ENCODE data around the gene CHDH. TPM values are rescaled to one million over a fixed set of nuclear protein-coding genes. Genes with fewer than 3 reads are reported as not detected.

Gene CHDH
- total RNA-seq, 4 donors from 2014 or later, result 0.16 to 2.6 (median 1.6) TPM

DNA sequence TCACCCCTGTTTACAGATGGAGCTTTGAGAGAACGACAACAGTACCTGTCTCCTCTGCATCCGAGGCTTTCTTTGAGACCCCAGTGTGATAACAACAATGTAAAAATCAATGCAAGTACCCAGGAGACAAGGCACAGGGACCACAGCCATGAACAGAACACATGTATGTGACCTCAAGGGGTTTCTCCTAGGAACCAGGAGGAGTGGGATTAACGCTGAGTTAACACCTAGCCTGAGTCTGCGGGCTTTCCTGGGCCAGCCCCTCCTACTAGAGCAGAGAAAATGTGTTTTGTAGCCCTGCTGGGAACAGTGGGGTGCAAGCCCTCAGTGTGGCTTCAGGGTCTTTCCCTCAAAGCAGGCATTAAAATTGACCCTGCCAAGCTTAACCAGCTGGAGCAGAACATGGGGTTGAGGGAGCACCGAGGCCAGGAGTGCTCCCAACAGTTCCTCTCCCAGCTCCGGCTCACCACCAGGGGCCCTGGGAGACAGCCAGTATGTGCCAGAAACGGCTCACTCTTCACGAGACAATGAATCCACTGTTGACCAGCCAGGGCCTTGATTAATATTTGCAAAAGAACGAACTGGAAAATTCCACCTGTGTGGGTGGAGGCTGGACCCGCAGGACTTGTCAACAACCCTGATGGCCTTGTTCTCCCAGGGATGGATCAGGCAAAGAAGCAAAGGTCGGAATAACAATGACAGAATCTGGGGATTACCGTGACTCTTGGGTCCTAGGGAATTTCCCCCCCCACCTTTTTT, 3.6 kb downstream of the CHDH start:
- ATAC-seq (ENCODE audit: low FRiP score), result no peak
- DNase-seq (ENCODE audit: low spot score), result no peak
- TF ChIP-seq, protein P1, sequence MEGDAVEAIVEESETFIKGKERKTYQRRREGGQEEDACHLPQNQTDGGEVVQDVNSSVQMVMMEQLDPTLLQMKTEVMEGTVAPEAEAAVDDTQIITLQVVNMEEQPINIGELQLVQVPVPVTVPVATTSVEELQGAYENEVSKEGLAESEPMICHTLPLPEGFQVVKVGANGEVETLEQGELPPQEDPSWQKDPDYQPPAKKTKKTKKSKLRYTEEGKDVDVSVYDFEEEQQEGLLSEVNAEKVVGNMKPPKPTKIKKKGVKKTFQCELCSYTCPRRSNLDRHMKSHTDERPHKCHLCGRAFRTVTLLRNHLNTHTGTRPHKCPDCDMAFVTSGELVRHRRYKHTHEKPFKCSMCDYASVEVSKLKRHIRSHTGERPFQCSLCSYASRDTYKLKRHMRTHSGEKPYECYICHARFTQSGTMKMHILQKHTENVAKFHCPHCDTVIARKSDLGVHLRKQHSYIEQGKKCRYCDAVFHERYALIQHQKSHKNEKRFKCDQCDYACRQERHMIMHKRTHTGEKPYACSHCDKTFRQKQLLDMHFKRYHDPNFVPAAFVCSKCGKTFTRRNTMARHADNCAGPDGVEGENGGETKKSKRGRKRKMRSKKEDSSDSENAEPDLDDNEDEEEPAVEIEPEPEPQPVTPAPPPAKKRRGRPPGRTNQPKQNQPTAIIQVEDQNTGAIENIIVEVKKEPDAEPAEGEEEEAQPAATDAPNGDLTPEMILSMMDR (IDR thresholded peaks at IDR 0.05), result no peak

DNA sequence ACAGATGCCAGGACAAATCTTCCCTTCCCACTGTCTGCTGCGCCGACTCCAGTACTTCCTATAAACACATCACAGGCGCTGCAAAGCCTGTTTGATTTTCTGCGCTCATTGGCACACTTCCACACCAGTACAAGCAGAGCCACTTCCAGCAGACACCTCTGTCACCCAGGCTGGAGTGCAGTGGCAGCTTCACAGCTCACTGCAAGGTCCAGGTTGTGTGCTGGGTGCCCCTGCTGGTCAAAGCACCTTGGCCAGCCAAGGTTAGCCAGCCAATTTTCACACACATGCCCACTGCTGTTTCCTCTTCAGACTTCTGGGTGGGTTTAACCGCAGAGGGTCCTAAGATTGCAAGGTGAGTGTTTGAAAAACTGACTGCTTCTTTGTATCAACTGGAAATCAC, 4.9 kb downstream of the CHDH start:
- no peak for DNase-seq (ENCODE audit: low spot score)
- TF ChIP-seq, protein P1 (IDR thresholded peaks at IDR 0.05), result no peak
- no peak for ATAC-seq (ENCODE audit: low FRiP score)

DNA sequence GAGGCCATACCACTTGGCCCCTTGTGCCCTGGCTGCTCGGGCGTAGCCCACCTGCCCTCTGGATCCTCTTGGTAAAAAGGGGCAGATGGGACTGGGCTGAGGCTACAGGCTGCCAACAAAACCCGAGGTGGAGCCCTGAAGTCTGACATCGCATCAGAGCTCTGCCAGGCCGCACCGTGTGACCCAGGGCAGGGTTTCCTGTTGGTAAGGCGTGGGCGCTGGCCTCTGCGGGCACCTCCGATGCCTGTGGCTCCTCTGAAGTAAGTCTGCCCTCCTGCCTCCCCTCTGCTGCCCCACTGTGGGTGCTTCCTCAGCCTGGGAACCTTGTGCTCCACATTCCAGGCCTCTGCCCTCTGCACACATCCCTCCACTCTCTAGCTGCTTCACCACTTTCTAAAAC, 8.9 kb downstream of the CHDH start:
- ATAC-seq (ENCODE audit: low FRiP score) (no peak), DNase-seq (ENCODE audit: low spot score) (no peak)
- TF ChIP-seq, protein P1 (IDR thresholded peaks at IDR 0.05), result no peak

DNA sequence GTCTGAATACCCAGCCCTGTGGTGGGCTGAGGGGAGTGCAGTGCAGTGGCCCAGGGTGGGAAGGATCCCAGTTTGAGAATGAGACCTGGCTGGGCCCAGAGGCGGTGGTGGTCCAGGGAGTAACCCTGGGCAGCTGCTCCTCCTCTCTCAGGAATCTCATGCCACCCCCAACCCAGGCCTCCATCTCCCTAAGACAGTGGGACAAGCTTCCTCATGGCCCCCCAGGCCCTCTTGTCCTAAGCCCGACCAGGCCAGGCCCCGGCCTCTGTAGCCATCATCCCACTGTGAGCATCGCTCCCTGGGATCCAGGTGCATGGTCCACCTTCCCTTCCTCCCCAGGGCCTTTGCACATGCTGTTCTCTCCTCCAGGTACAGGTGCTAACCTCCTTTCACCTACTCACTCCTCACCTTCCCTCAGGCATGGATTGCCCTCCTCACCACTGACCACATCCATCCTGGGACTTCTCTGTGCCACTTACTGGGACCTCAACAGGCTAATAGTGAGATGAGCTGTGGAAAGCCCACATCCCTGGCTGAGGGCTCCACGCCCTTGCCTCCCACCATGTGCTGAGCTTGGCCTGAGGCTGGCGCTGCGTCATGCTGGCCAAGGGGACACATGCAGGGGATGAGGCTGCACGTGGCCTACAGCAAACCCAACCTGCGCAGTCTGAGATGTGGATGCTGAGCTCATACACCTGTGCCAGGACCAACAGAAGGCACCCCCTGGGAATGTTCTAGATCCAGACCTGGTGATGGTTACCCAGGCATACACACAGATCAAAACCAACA, 9.9 kb downstream of the CHDH start:
- ATAC-seq (ENCODE audit: low FRiP score) (no peak), DNase-seq (ENCODE audit: low spot score) (no peak)
- TF ChIP-seq, protein P1 (IDR thresholded peaks at IDR 0.05), result no peak

DNA sequence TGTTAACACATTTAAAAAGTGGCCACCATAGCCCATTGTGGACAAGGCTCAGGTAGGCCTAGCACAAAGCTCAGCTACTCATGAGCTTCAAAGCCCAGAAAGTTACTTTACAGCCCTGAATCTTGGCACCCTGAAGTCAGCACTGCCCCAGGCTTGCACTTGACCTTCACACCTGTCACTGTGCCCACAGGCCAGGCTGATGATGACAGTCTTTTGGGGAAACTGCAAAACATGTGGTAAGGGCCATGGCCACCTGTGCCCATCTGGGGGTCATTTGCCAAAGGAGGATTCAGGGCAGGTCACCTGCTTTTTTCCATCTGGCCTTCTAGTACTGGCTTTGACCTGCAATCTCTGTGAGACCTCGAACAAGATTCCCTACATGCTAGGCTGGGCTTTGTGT, 11.0 kb downstream of the CHDH start:
- DNase-seq (ENCODE audit: low spot score) (no peak), ATAC-seq (ENCODE audit: low FRiP score) (no peak)

DNA sequence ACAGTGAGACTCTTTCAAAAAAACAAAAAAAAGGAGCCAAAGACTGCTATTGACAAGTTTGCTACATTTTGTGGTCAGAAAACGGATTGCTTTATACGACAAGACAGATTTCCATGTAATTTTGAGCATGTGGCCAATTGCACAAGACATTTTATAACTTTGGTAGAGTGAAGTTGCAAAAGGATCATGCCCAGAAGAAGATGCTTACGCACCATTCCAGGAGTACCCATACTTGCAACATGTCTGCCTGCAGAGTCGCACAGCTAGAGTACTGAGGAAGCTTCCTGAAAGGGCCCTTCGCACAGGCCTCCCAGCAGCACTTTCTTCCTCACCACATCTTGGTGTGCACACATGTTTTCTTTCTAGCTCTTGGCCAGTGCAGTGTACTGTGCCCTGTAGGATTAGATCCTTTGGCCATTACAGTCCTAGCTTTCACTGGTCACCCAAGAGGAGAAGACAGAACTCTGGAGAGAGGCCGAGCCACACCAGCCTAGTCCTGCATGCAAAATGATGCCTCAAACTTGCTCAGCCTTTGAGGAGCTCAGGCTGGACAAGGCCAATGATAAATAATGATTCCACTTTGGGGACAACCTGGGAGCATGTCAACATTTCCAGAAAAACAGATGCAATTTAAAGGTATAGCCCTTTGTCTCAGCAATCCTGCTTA, 11.7 kb downstream of the CHDH start:
- no peak for DNase-seq (ENCODE audit: low spot score)
- TF ChIP-seq, protein P1 (IDR thresholded peaks at IDR 0.05), result no peak
- ATAC-seq (ENCODE audit: low FRiP score), result no peak

More for the DNA sequence above, 11.0 kb downstream of the CHDH start:
- TF ChIP-seq, protein P1 (IDR thresholded peaks at IDR 0.05), result no peak
